ENCODE results near the gene EPS8L2.
"Not testable (repeated sequence)": the region's sequence is repeated elsewhere in the genome, so short reads cannot be mapped to it uniquely, and the experiment has no call there.

The EPS8L2 gene

GRCh38 chr11:690244-690643 lies 15.8 kb upstream of the EPS8L2 start:
- not testable (repeated sequence) for DNase-seq (ENCODE audit: low spot score)

GRCh38 chr11:690738-691633 lies 15.0 kb upstream of the EPS8L2 start:
- no peak for DNase-seq (ENCODE audit: low spot score)

GRCh38 chr11:691710-692590 lies 14.1 kb upstream of the EPS8L2 start:
- no peak for DNase-seq (ENCODE audit: low spot score)

DNA sequence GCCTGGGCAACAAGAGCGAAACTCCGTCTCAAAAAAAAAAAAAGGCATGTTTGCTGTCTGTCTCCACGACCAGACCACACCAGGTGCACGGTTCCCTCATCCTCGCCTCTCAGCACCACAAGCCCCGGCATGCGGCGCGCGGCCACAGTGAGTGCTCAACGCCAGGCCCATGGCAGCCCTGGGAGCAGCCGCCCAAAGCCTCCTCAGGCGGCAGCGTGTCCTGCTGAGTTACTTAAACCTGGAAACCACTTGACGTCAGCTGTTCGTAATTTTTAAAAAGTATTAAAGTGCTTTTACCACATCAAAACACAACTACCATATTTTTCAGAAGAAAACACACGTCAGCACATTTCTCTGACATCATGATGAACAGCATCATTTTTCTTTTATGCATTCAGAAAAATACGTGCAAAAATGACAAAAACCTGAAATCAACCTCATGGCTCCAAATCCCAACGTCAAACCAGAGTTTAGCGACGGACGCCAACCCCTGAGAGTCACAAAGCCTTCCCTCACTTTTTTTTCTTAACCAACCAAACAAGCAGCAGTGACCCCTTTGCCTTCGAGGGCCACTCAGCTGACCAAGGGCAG lies 13.1 kb upstream of the EPS8L2 start:
- DNase-seq (ENCODE audit: low spot score), result no peak

DNA sequence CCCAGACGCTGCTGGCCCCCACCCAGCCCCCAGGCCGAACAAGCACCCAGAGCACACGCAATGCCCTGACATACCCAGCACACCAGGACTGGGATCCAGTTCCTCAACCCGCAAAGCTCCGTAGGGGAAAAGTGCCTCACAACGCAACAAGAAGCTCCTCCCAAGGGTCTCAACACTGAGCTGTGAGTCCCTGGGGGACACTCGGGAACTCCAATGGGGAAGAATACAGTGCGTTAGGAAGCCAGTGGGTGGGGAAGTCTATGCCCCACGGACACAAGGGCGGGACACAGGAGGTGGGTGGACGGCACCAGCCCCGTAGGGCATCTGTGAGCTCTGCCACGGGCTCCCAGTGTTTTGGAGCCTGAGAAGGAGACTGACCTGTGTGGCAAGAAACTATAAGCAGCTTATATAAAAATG lies 12.6 kb upstream of the EPS8L2 start:
- no peak for DNase-seq (ENCODE audit: low spot score)

GRCh38 chr11:693887-694562 lies 12.0 kb upstream of the EPS8L2 start:
- no peak for DNase-seq (ENCODE audit: low spot score)

GRCh38 chr11:694563-695287 lies 11.3 kb upstream of the EPS8L2 start, which contains the start of gene DEAF1:
Gene DEAF1 (minus strand): TSS chr11:695222. CDS start chr11:695047, 175 bp downstream.
- peak; percentile 95 for DNase-seq (ENCODE audit: low spot score)

DNA sequence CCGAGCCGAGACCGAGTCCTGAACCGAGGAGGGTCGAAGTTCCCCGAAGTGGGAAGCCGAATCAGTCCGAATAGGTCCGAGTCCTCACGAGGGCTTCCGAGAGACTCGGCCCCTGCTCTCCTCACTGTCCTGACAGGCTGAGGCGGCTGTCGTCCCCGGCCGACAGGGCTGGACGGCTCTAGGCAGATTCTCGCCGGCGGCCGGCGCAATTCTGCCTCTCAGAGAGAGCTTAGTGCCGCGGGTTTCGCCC lies 10.8 kb upstream of the EPS8L2 start:
- DNase-seq (ENCODE audit: low spot score), result no peak

GRCh38 chr11:695538-696248 lies 10.3 kb upstream of the EPS8L2 start, which contains the start of gene TMEM80:
Gene TMEM80 (plus strand): TSS chr11:695816. CDS start chr11:695828, 12 bp downstream.
- DNase-seq (ENCODE audit: low spot score), result peak; percentile 97

- no peak for DNase-seq (ENCODE audit: low spot score)
Observed at GRCh38 chr11:696955-697491, 9.0 kb upstream of the EPS8L2 start.

DNA sequence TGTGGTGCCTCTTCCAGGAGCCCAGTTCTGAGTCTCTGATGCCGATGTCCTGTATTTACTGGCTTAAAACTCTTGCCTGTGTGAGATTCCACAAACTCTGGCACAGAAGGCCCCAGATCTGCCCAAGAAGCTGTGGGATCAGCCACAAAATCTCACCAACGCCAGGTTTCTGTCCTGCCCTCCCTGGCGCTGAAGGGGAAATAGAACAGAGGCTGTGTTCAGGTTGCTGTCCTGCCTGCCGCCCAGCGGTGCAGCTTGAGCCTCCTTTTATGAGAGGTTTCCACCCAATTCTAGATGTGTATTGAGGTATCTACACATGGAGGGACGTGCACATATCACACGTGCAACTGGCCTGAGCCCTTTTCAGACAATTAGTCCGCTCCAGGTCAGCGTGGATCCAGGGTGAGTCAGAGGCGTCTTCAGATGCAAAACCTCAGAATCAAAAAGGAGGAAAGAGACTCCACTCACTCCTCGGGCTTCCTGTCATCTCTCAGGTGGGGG lies 8.2 kb upstream of the EPS8L2 start:
- DNase-seq (ENCODE audit: low spot score), result no peak

GRCh38 chr11:698493-699115 lies 7.4 kb upstream of the EPS8L2 start:
- DNase-seq (ENCODE audit: low spot score), result no peak

GRCh38 chr11:699116-699508 lies 6.9 kb upstream of the EPS8L2 start:
- no peak for DNase-seq (ENCODE audit: low spot score)

DNA sequence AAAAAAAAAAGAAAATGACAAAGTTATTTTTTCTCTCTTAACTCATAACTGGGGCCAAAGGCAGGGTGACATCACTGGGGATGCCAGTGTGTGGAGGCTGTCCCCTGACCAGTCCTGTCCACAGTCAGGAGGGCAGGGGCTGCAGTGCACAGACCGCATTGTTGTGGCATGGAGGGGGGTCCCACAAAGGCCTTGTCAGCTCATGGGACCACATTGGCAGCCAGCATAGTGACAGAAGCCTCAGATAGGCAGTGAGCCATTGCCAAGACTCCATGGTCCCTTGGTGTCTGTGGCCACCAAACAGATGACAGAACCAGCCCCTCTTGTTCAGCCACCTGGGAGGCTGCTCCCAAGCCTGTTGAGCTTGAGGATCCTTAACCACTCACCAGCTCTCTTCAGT lies 6.3 kb upstream of the EPS8L2 start:
- no peak for DNase-seq (ENCODE audit: low spot score)

DNA sequence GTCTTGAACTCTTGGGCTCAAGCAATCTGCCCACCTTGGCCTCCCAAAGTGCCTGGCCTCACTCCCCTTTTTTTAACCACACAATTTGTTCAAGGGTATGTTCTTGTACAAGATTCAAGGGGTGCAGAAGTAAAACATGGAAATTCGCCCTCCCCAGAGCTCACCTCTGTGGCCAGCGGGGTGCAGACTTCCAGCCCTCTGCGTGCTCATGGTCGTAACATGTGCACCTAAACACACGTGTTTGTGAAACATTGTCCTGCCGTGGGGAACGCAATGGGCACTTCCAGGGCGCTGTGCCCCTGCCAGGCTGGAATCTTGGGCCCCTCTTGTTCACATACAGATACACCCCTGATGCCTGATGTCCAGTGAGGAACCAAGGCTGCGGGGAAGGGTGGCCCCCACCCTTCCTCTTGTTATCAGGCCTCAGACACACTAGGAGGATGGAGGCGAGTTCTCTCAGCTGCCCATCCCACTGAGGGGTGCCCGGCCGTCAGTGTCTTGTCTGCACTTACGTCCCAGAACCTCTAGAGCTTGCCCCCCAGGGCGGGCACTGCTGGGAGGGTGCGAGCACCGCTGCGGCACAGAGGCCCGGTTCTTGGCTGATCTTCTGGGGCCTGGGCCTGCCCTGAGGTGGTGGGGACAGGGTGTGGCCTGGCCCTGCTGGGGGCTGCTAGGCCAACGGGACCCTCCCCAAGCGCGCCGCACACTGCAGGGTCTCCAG lies 4.1 kb upstream of the EPS8L2 start:
- no peak for DNase-seq (ENCODE audit: low spot score)

GRCh38 chr11:702462-703461 lies 3.3 kb upstream of the EPS8L2 start:
- peak; percentile 73 for DNase-seq (ENCODE audit: low spot score)

DNA sequence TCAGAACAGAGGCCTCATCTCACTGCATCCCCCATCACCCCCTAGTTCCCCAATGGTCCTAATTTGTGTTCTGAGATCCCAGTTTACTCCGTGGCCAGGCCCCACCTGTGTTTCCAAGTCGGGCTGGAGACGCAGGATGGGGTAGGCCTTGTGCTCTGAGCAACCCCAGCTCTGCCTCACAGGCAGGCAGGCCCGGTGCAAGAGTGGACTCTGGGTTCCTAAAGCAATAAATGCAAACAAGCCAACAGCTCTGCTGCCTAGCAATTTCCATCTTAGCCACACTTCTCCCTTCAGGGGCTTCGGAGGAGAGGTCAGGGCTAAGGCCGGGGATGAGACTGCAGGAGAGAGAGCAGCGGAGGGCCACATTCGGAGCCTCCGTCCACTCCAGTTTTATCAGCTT lies 2.5 kb upstream of the EPS8L2 start:
- DNase-seq (ENCODE audit: low spot score), result no peak

DNA sequence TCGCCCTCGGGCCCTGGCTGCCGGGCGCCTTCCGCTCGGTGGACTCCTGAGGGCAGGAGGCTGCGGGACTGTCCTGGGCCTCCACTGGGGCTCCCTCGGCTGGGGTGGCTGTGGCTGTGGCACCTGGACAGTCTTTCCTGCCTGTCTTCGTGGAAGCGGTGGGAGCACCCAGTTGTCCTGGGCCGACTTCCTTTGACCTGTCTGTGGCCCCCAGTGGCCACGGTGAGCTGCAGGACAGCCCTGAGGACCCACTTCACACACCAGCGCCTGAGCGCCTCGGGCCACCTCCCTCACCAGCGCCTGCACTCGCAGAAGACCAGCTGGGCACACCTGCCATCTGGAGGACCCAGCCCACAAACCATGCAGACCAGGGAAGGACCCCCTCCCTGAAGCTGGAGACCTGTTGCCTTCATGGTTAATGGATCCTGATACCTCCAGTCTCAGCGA lies 1.8 kb upstream of the EPS8L2 start:
- no peak for DNase-seq (ENCODE audit: low spot score)
